DND-41 (cell line): ENCODE results near the gene PDZD11.

Experiments used
- EZH2 ChIP-seq: IDR thresholded peaks from 3 replicates; pipeline ENCODE4 v1.6.1; 2012; ENCODE audit warnings: borderline replicate concordance, low read depth, mild to moderate bottlenecking, moderate library complexity, low read length, inconsistent platforms; ENCODE audit not compliant: severe bottlenecking
- TF ChIP-seq, protein P1 (sequence below): IDR thresholded peaks from 2 replicates; pipeline ENCODE4 v1.5.1; 2012; ENCODE audit warnings: borderline replicate concordance, low read length, moderate library complexity, mild to moderate bottlenecking; ENCODE audit not compliant: poor library complexity, severe bottlenecking; ENCODE audit errors: extremely low read depth

DNA sequence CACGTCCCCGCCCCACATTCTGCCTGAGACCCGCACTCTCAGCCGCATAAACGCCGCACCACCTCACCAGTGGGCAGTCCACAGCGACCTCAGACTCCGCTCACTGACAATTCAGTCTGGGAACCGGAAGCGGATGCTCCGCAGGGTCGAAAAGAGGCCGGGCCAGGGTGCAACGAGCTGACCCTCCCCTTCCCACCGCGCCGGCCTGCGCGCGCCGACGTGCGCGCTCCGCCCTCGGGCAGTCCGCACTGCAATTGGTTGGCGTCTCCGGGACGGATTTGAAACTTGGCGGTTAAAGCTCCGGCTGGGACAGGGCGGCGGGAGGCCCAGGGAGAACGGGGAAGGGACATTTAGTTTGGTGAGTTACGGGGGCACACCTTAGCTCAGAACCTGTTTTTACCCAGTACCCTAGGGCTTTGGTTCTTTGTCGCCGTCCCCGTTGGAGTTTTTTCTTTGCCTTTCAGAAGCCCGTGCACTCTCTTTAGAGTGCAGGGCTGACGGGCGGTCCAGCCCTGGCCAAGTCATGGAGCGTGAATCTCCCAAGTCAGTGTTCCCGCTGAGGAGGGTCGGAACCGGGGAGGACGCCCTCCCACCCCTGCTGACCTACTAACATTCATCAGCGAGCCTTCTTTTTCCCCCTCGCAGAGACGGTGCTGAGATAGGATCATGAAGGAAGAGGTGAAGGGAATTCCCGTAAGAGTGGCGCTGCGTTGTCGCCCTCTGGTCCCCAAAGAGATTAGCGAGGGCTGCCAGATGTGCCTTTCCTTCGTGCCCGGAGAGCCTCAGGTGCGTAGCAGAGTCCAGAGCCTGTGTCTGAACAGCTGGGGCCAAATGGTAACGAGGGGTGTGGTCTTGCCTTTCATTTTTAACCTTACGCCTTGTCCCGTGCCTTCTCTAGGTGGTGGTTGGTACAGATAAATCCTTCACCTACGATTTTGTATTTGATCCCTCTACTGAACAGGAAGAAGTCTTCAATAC lies at the start of gene PDZD11, which contains the start of gene KIF4A:
- TF ChIP-seq, protein P1, sequence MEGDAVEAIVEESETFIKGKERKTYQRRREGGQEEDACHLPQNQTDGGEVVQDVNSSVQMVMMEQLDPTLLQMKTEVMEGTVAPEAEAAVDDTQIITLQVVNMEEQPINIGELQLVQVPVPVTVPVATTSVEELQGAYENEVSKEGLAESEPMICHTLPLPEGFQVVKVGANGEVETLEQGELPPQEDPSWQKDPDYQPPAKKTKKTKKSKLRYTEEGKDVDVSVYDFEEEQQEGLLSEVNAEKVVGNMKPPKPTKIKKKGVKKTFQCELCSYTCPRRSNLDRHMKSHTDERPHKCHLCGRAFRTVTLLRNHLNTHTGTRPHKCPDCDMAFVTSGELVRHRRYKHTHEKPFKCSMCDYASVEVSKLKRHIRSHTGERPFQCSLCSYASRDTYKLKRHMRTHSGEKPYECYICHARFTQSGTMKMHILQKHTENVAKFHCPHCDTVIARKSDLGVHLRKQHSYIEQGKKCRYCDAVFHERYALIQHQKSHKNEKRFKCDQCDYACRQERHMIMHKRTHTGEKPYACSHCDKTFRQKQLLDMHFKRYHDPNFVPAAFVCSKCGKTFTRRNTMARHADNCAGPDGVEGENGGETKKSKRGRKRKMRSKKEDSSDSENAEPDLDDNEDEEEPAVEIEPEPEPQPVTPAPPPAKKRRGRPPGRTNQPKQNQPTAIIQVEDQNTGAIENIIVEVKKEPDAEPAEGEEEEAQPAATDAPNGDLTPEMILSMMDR = no peak
- TF ChIP-seq EZH2 = no peak
